AG08395 (cell line): ENCODE results near the gene GRB2.
"Not testable (repeated sequence)": the region's sequence is repeated elsewhere in the genome, so short reads cannot be mapped to it uniquely, and the experiment has no call there.

ENCODE experiments used
- DNase-seq: peaks from one replicate; pipeline ENCODE4 v3.0.0; 2012; ENCODE audit warnings: mixed read lengths, low spot score

The GRB2 gene

DNA sequence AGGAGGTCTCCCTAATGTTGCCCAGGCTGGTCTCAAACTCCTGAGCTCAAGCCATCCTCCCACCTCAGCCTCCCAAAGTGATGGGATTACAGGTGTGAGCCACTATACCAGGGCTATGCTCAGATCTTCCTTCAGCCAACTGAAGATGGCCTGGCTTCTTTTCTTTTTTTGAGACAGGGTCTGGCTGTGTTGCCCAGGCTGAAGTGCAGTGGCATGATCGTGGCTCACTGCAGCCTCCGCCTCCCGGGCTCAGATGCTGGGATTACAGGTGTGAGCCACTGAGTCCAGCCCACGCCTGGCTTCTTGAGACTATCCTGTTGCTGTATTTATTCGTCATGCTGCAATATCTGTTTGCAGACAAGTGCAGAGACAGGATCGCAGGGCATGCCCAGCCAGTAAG, 120.4 kb downstream of the GRB2 start:
- no peak for DNase-seq

DNA sequence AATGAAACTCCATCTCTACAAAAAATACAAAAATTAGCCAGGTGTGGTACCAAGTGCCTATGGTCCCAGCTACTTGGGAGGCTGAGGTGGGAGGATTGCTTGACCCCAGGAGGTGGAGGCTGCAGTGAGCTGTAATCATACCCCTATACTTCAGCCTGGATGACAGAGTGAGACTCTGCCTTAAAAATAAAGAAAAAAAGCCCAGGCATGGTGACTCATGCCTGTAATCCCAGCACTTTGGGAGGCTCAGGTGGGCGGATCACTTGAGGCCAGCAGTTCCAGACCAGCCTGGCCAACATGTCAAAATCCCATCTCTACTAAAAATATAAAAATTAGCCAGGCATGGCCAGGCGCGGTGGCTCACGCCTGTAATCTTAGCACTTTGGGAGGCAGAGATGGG, 125.3 kb downstream of the GRB2 start:
- DNase-seq: not testable (repeated sequence)

DNA sequence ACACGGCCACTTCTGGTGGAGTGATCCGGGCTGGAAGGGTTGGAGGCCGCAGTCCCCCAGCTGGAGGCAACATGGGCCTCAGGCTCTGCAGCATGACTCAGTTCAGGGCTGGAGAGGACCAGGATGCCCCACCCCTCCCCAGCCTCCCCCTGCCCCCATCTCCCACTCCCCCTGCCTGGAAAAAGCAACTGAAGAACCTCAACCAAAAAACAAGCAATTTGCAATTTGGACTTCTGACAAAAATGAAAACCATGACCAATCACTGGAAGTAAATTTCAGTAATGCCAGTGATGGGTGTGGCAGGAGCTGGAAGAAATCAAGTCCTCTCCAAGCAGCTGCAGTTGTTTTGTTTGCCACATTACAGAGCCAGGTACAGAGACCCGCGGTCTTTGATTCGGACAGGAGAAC, 127.8 kb downstream of the GRB2 start:
- peak; percentile 85 for DNase-seq

DNA sequence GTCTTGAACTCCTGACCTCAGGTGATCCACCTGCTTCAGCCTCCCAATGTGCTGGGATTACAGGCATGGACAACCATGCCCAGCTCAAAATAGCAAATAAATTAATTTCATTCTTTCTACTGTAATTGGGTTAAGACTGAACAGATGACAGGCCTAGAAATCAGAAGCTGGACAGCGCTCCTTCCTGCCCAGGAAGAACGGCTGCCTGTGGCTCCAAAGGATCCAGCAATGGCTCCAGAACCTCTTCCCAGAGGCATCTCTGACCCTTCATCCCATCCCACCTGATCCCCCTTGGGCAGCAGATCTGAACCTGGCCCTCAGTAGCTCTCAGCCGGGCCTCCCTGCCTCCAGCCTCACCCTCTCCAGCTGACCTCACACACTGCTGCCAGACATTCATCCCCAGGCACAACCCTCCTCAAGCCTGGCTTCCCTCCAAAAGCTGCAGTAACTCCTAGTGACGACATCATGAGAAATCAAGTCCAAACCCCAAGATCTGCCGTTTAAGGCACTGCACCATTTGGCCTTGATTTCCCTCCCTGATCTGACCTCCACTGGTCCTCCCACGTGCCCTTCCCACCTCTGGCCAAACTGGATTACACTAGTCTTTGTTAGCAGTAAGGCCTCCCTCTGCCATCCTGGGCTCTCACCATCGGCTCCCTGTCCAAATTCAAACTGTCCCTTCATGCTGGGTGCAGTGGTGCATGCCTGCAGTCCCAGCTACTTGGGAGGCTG, 131.3 kb downstream of the GRB2 start:
- peak; percentile 67 for DNase-seq

DNA sequence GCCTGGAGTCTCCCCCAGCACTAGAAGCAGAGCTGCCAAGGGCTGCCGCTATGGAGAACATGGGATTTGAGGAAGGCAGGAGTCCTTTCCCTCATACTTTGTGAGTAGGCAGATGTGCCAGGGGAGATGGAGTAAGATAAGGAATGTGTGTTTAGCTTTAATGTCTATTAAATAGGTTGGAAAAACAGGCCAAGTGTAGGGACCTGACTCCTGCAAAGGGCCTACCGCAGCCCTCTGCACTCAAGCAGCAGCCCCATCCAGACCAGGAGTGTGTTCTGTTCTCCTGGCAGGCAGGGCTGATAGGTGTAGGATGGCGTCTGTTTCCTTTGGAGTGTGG, 132.7 kb downstream of the GRB2 start:
- DNase-seq: no peak

DNA sequence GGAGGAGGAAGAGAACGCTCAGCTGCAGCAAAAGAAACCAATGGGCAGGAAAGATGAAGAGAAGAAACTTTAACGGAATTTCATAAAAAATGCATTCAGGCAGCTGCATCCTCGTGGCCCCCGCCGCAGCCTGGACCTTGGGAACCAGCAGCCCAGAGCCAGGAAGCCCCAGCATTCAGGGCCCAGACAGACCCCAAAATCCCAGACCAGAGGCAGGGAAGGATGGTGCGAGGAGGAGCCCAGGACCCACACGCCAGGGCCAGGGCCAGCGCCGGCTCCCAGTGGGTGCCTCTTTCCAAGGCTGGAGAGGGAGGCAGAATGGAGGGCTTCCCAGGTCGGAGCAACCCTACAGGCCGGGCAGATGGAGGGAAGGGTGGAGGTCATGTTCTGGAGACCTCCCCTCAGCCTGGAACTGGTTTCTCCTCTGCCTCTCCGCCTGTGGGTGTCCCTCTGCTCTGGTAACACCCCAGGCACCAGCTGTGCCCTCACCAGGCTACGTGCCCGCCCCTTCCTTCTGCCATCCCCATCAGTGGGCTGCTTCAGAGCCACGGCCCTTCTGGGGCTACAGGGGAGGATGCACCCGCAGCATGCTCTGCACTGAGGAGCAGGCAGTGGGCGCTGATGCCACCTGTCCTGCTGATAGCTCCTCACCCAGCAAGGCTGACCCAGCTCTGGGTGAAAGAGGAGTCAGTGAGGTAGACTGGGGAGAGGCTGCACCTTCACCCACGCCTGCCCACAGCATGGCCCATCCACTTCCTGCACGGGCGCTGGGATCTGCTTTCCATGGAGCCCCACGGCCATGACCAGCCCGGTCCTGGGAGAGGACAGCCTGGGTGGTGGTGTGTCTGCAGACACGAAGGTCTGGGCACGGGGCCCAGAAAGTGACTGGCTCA, 133.3 kb downstream of the GRB2 start:
- peak; percentile 84 for DNase-seq

DNA sequence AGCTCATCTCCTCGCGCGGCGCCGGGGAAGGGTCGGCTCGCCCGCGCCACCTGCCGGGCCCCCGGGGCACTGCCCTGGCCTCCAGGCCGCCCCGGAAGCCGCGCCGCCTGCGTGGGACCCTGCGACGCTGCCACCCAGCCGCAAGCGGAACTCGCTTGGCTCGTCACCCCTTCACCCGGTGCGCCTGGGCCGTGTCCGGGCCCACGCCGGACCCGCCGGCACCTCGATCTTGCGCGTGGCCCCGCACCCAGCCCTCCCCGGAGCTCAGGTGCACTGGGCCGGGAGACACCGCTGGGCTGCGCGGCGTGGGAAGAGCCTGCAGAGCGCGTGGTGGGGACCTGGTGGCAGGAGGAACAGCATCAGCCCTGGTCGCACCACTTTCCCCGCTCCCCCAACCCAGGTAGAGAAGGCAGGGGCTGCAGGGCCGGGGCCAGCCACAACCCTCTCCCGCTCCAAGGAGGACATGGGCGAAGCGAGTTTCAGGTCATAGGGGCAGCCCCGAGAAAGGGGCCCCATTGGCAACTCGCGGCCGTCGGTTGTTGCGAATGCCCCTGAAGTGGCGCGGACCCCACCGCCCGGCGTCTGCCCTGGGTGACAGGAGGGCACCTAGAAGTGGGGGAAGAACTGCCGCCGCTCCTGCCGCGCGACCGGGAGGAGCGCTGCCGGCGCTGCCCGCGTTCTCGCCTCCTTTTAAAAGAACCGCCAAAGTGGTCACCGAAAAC, 134.1 kb downstream of the GRB2 start:
- peak; percentile 92 for DNase-seq

DNA sequence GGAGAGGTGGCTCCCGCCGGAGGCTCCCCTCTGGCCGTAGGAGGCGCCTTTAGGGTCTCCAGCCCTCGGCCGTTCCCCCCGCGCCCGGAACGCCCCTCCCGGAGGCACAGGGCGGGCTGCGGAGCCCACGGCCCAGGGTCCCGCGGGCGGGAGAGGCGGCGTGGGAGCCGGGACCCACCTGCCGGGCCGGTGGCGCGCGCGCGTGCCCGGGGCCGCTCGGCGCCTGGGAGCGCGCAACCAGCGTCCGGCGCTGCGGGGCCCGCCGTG, 134.6 kb downstream of the GRB2 start, which contains the start of gene MIF4GD:
MIF4GD (minus strand) TSS at position 266 of the 267 bp plus-strand sequence. CDS start 1,036 bp downstream, outside the sequence.
- DNase-seq: no peak

DNA sequence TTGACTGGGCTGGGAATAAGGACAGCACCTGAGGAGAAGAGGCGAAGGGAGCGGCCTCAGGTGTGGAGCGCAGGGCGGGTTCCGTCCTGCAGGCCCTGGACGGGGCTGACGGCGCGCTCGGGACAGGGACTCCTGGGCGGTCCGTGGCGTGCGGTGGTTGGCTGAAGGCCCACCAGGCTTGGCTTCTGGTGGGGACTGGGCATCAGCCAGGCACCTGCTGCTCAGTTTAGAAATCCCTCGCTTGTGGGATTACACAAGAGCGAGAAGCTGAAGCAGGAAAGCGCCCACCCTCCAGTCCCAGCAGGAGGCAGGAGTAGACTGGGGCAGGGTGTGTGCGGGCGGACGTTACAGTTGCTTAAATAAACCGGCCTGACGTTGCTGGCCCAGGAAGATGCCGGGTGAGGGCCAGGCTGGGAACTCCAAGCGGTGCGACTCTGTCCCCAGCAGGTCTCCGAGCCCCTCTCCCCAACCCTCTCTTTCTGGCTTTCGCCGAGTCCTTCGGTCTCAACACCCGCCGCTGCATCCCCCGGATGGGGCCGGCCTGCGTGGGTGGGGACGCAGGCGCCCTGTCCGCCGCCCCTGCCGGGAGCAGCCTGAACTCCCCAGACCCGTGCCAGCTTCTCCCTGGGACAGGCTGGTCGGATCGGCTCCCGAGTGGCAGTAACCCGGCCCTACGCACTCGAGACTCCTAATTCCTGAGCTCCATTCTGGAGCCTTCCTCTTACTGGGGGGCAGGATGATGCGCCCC, 135.1 kb downstream of the GRB2 start:
- peak; percentile 68 for DNase-seq

DNA sequence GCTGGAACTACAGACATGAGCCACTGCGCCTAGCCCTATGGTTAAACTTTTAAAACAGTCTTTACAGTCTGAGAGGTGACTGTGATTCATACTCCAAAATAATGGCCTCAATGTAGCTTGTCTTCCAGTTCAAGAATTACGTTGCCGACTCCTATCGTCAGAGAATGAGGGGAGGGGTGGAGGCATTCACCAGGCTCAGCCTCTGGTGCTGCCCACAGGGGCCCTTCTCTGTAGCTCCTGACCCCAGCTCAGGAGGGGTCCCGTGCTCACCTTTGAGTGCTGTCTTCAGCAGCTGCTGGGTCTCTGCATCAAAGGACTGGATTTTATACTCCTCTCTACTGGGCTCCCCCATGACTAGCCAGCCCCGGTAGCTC, 135.6 kb downstream of the GRB2 start:
- no peak for DNase-seq
